ENCODE data around the gene NDUFB11. TPM values are rescaled to one million over a fixed set of nuclear protein-coding genes. Genes with fewer than 3 reads are reported as not detected.
A peak's percentile ranks its signal among the peaks of the same experiment; 100 is the strongest.

The NDUFB11 gene
- total RNA-seq, 1 donor from 2014 or later = 94.1 TPM

DNA sequence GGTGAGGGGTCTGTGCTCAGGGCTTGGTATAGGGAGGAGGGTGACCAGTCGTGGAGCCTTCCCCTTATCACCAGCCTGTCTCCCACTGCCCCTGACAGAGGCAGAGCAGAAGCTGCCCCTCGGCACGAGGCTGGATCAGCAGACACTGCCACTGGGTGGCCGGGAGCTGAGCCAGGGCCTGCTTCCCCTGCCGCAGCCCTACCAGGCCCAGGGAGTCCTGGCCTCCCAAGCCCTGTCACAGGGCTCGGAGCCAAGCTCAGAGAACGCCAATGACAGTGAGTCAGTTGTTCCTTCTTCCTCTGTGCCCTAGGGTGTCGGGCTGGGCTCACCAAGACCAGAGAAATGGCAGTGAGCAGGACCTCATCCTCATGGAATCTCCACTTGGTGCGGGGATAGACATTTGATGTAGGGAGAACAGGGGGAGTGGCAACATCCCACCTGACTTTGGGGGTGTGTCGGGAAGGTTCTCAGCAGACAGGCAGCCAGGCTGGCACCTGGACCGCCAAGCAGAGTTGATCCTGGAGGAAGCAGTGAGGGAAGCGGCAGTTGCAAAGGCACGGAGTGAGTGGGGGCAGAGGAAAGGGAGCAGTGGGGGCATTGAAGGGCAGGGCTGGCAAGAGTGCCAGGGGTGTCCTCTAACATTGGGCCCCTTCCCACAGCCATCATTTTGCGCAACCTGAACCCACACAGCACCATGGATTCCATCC lies 34.9 kb upstream of the NDUFB11 start:
- no peak for DNase-seq (ENCODE audit: low spot score, unreplicated experiment)
- no peaks in the 10 kb centered on the region for H3K4me1 Mint-ChIP-seq (ENCODE audit: low read depth)
- no peak overlapping the region for H3K4me3 Mint-ChIP-seq (ENCODE audit: low read depth)
- TF ChIP-seq, protein P1, sequence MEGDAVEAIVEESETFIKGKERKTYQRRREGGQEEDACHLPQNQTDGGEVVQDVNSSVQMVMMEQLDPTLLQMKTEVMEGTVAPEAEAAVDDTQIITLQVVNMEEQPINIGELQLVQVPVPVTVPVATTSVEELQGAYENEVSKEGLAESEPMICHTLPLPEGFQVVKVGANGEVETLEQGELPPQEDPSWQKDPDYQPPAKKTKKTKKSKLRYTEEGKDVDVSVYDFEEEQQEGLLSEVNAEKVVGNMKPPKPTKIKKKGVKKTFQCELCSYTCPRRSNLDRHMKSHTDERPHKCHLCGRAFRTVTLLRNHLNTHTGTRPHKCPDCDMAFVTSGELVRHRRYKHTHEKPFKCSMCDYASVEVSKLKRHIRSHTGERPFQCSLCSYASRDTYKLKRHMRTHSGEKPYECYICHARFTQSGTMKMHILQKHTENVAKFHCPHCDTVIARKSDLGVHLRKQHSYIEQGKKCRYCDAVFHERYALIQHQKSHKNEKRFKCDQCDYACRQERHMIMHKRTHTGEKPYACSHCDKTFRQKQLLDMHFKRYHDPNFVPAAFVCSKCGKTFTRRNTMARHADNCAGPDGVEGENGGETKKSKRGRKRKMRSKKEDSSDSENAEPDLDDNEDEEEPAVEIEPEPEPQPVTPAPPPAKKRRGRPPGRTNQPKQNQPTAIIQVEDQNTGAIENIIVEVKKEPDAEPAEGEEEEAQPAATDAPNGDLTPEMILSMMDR (IDR thresholded peaks at IDR 0.05; ENCODE audit: unreplicated experiment) = no peak
- no peaks in the 10 kb centered on the region for H3K27me3 Mint-ChIP-seq
- H3K9me3 Mint-ChIP-seq (ENCODE audit: low read depth) = peaks cover 12% of the 10 kb centered on the region
- no peak overlapping the region for H3K27ac Mint-ChIP-seq
- H3K36me3 Mint-ChIP-seq (ENCODE audit: insufficient read depth) = peaks cover 14% of the 10 kb centered on the region

DNA sequence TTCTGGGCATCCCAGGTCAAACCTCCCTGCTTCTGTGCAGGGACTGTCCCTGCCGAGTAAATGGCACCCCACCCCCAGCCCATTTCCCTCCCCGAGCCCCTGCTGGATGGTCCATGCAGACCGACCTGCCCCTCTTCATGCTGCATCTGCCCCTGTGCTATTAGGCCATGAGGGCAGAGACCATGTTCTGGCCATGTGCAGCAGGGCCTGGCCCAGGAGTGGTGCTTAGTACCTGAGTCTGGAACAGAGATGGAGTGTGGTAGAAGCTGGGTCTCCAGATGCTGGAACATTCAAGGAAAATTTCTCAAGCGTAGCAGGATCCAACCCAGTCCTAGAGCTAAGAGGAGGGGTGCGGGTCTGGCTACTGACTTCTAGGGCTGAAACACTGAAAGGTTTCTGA lies 33.8 kb upstream of the NDUFB11 start:
- Mint-ChIP-seq H3K4me1 (ENCODE audit: low read depth) (no peaks in the 10 kb centered on the region), H3K27me3 (no peaks in the 10 kb centered on the region), H3K36me3 (ENCODE audit: insufficient read depth) (peaks cover 14% of the 10 kb centered on the region), H3K4me3 (ENCODE audit: low read depth) (no peak overlapping the region), H3K9me3 (ENCODE audit: low read depth) (peaks cover 12% of the 10 kb centered on the region), H3K27ac (peak overlapping the region; percentile 81)
- TF ChIP-seq, protein P1 (IDR thresholded peaks at IDR 0.05; ENCODE audit: unreplicated experiment) = no peak
- DNase-seq (ENCODE audit: low spot score, unreplicated experiment) = no peak

DNA sequence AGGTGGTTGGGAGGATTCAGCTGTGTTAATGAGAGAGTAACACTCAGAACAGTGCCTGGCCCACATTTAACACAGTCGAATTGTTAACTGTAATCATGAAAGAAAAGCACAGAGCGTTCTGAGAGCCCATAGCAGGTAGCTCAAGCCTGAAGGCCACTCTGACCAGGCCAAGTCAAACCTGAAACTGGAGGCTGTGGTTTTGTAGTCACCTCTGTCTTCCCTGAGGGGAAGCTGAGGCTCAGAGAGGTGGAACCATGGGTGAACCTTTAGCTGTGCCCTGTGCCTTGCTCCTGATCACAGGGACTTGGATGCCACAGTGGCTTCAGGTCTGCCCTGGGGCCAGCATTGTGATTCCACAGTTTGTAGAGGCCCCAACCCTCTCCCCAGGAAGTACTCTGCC lies 32.6 kb upstream of the NDUFB11 start:
- H3K4me1 Mint-ChIP-seq (ENCODE audit: low read depth) = no peaks in the 10 kb centered on the region
- DNase-seq (ENCODE audit: low spot score, unreplicated experiment) = no peak
- H3K36me3 Mint-ChIP-seq (ENCODE audit: insufficient read depth) = peaks cover 12% of the 10 kb centered on the region

DNA sequence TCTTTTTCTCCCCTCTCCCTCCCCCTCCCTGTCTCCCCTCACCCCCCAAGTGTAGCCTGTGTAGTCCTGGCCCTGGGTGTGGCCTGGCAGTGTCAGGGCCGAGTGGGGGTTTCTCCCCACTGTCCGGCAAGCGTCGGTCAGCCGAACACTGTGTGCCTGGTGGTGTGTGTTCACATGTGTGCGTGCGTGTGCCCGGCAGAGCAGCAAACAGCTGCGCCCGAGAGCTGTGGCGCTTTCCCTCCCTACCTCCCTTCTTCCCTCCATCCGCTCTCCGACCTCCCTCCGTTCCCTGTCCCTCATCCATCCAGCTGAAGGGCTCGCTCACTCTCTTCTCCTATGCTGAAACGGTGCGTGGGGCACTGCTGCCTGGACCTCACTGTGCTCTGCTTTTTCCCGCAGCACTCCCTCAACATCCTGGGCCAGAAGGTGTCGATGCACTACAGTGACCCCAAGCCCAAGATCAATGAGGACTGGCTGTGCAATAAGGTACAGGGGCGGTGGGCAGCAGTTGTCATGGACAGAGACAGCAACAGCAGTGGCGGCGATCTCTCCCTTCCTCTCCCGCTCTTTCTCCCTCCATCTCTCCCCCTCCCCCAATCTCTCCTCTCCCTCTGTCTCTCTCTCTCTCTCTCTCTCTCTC lies 31.7 kb upstream of the NDUFB11 start:
- Mint-ChIP-seq H3K27ac (peak overlapping the region; percentile 7), H3K36me3 (ENCODE audit: insufficient read depth) (peaks cover 12% of the 10 kb centered on the region), H3K27me3 (no peaks in the 10 kb centered on the region), H3K4me1 (ENCODE audit: low read depth) (no peaks in the 10 kb centered on the region), H3K4me3 (ENCODE audit: low read depth) (no peak overlapping the region), H3K9me3 (ENCODE audit: low read depth) (peaks cover 10% of the 10 kb centered on the region)
- DNase-seq (ENCODE audit: low spot score, unreplicated experiment) = no peak
- TF ChIP-seq, protein P1 (IDR thresholded peaks at IDR 0.05; ENCODE audit: unreplicated experiment) = no peak

More for the DNA sequence above, 32.6 kb upstream of the NDUFB11 start:
- Mint-ChIP-seq H3K9me3 (ENCODE audit: low read depth) (peaks cover 10% of the 10 kb centered on the region), H3K27ac (no peak overlapping the region), H3K27me3 (no peaks in the 10 kb centered on the region), H3K4me3 (ENCODE audit: low read depth) (no peak overlapping the region)
- TF ChIP-seq, protein P1 (IDR thresholded peaks at IDR 0.05; ENCODE audit: unreplicated experiment) = no peak

DNA sequence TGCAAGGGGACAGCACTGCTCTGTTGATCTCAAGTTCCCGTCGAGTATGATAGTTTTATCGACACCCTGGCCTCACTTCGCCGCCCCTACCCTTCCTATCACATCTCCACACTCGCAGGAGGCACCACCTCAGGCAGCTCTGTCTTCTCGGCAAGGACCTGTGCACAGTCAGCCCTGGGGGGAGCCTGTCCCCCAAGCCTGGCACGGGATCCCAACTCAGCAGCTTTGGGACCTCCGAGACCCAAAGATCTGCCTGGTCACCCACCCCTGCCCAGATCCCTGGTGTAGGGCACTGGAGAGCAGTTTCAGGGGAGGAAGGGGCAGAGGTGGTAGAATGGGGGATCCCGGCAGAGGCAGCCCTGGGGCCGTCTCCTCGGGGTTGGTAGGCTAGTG lies 31.1 kb upstream of the NDUFB11 start:
- no peaks in the 10 kb centered on the region for H3K27me3 Mint-ChIP-seq
- no peaks in the 10 kb centered on the region for H3K4me1 Mint-ChIP-seq (ENCODE audit: low read depth)
- H3K4me3 Mint-ChIP-seq (ENCODE audit: low read depth) = no peak overlapping the region
- TF ChIP-seq, protein P1 (IDR thresholded peaks at IDR 0.05; ENCODE audit: unreplicated experiment) = no peak
- H3K27ac Mint-ChIP-seq = no peak overlapping the region
- H3K36me3 Mint-ChIP-seq (ENCODE audit: insufficient read depth) = peaks cover 12% of the 10 kb centered on the region
- no peak for DNase-seq (ENCODE audit: low spot score, unreplicated experiment)
- peaks cover 10% of the 10 kb centered on the region for H3K9me3 Mint-ChIP-seq (ENCODE audit: low read depth)
